HAP-1 (cell line): Measurements from ENCODE around the gene GPR61.

ENCODE experiments used
- DNase-seq, 2 experiments: peaks; one replicate each; pipeline ENCODE4 v3.0.0-alpha.2; 2016 to 2020; ENCODE audit warnings: low spot score in 2 of 2
- H3K27me3 ChIP-seq: fragments of 250-450 bp; sonication (Bioruptor Pico); 2 replicates; pipeline ENCODE4 v1.5.1; 2020; ENCODE audit warnings: low read depth, mild to moderate bottlenecking, moderate library complexity
- H3K36me3 ChIP-seq: fragments of 250-450 bp; sonication (Bioruptor Pico); replicated peaks from 2 replicates; pipeline ENCODE4 v1.5.1; 2020; ENCODE audit warnings: mild to moderate bottlenecking
- H3K4me1 ChIP-seq: fragments of 250-450 bp; sonication (Bioruptor Pico); 2 replicates; pipeline ENCODE4 v1.5.1; 2020; ENCODE audit warnings: mild to moderate bottlenecking
- H3K4me3 ChIP-seq: fragments of 250-450 bp; sonication (Bioruptor Pico); 2 replicates; pipeline ENCODE4 v1.5.1; 2020; ENCODE audit warnings: mild to moderate bottlenecking, moderate library complexity
- H3K9me3 ChIP-seq: fragments of 250-450 bp; sonication (Bioruptor Pico); 2 replicates; pipeline ENCODE4 v1.5.1; 2020; ENCODE audit warnings: mild to moderate bottlenecking, moderate library complexity
- in situ Hi-C: fragments of 300-500 bp; cut with MboI; formaldehyde crosslinking; loops from 3 replicates; pipeline ENCODE4 v1.14.3; 2020; ENCODE audit warnings: low sequenced_read_pairs, inconsistent platforms, mixed read lengths

GPR61 gene

DNA sequence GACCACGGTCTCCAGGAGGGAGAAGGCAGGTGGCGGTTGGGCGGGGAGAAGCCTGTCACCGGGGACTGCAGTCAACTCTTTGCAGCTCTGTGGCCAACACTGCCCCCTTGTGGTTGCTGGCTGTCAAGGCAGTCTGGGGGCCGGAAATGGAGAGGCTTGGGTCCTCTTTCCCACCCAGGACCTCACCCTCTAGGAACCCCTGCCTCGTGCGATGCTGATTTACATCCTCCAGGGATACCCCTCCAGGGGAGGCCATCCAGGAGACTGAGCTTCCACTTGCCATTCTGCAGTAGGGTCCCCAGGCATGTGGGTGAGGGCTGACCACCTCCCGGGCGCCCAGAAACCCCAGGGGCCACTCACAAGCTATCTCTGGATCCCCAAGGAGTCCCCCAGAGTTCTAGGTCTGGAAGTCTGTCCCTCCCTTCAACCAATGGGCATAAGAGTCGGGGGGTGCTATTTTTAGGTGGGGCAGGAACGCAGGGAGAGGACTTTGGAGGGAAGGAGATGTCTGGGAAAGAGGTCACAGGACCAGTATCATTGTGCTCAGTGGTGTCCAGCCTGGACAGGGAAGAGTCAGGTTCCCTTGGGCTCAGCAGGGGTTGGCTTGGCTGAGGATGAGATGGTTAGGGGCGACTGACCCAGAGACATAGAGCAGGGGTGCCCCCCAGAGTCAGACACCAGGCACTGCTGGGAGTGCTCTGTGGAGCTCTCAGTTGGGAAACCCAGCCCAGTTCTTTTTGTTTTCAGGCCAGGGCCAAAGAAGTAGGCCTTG, 7.1 kb upstream of the GPR61 start:
- peaks cover 8% of the 10 kb centered on the region for H3K4me1 ChIP-seq
- in situ Hi-C loops: loop anchor here (5.0 to 10.0 kb wide), 2 partner anchors 35 to 268 kb away; no protein-coding TSS in a partner anchor
- peak; percentile 63 to 91 for DNase-seq
- no peaks in the 10 kb centered on the region for H3K9me3 ChIP-seq
- H3K4me3 ChIP-seq: peak overlapping the region; percentile 9; the same call in 1 of the 2 replicates
- H3K27me3 ChIP-seq: no peaks in the 10 kb centered on the region
- H3K36me3 ChIP-seq: no peaks in the 10 kb centered on the region

- peaks cover 8% of the 10 kb centered on the region for H3K4me1 ChIP-seq
- H3K27me3 ChIP-seq: no peaks in the 10 kb centered on the region
- H3K4me3 ChIP-seq: no peak overlapping the region
- H3K9me3 ChIP-seq: no peaks in the 10 kb centered on the region
- in situ Hi-C loops: loop anchor here (5.0 to 10.0 kb wide), 2 partner anchors 37 to 270 kb away; no protein-coding TSS in a partner anchor
- no peak for DNase-seq
- no peaks in the 10 kb centered on the region for H3K36me3 ChIP-seq
These were observed 5.3 kb upstream of the GPR61 start for GRCh38 chr1:109534307-109534858.

- Histone ChIP-seq H3K36me3 (no peaks in the 10 kb centered on the region), H3K9me3 (no peaks in the 10 kb centered on the region), H3K27me3 (no peaks in the 10 kb centered on the region), H3K4me3 (no peak overlapping the region), H3K4me1 (peaks cover 8% of the 10 kb centered on the region)
- DNase-seq: no peak
- in situ Hi-C loops: loop anchor here (10.0 kb wide), 1 partner anchor 271 kb away; no protein-coding TSS in a partner anchor
These were observed 4.2 kb upstream of the GPR61 start for GRCh38 chr1:109535481-109535880.

GRCh38 chr1:109535971-109536491, 3.6 kb upstream of the GPR61 start:
- DNase-seq: no peak

GRCh38 chr1:109537450-109538178, 2.1 kb upstream of the GPR61 start:
- Histone ChIP-seq H3K36me3 (no peaks in the 10 kb centered on the region), H3K4me1 (peaks cover under 1% of the 10 kb centered on the region), H3K9me3 (no peaks in the 10 kb centered on the region), H3K27me3 (no peaks in the 10 kb centered on the region; the same call in 1 of the 2 replicates), H3K4me3 (no peak overlapping the region)
- DNase-seq: no peak
- in situ Hi-C loops: loop anchor here (10.0 kb wide), 1 partner anchor 273 kb away; no protein-coding TSS in a partner anchor

More at GRCh38 chr1:109535971-109536491, 3.6 kb upstream of the GPR61 start:
- no peaks in the 10 kb centered on the region for H3K36me3 ChIP-seq
- no peaks in the 10 kb centered on the region for H3K9me3 ChIP-seq
- peaks cover 8% of the 10 kb centered on the region for H3K4me1 ChIP-seq
- no peak overlapping the region for H3K4me3 ChIP-seq
- H3K27me3 ChIP-seq: no peaks in the 10 kb centered on the region; the same call in 1 of the 2 replicates
- in situ Hi-C loops: loop anchor here (10.0 kb wide), 1 partner anchor 271 kb away; no protein-coding TSS in a partner anchor

- no peak overlapping the region for H3K4me3 ChIP-seq
- no peaks in the 10 kb centered on the region; the same call in 1 of the 2 replicates for H3K27me3 ChIP-seq
- DNase-seq: no peak
- H3K4me1 ChIP-seq: no peaks in the 10 kb centered on the region
- in situ Hi-C loops: loop anchor here (10.0 kb wide), 1 partner anchor 274 kb away; no protein-coding TSS in a partner anchor
- H3K9me3 ChIP-seq: no peaks in the 10 kb centered on the region
- H3K36me3 ChIP-seq: no peaks in the 10 kb centered on the region
These were observed 681 bp upstream of the GPR61 start for GRCh38 chr1:109538827-109539555.

- in situ Hi-C loops: loop anchor here (10.0 kb wide), 1 partner anchor 444 kb away; the partner anchor contains the start of gene AHCYL1
- H3K4me1 ChIP-seq: no peaks in the 10 kb centered on the region
- H3K27me3 ChIP-seq: no peaks in the 10 kb centered on the region; the same call in 1 of the 2 replicates
- H3K36me3 ChIP-seq: no peaks in the 10 kb centered on the region
- H3K4me3 ChIP-seq: no peak overlapping the region
- DNase-seq: no peak
- H3K9me3 ChIP-seq: no peaks in the 10 kb centered on the region
These were observed 1.4 kb downstream of the GPR61 start for GRCh38 chr1:109541102-109541501.

- Histone ChIP-seq H3K36me3 (no peaks in the 10 kb centered on the region), H3K4me3 (no peak overlapping the region), H3K4me1 (no peaks in the 10 kb centered on the region; the same call in 1 of the 2 replicates), H3K27me3 (no peaks in the 10 kb centered on the region; the same call in 1 of the 2 replicates), H3K9me3 (no peaks in the 10 kb centered on the region; the same call in 1 of the 2 replicates)
- no peak for DNase-seq
- in situ Hi-C loops: loop anchor here (10.0 kb wide), 1 partner anchor 442 kb away; the partner anchor contains the start of gene AHCYL1
These were observed 3.0 kb downstream of the GPR61 start for GRCh38 chr1:109542657-109543056.

- DNase-seq: no peak
- Histone ChIP-seq H3K27me3 (no peaks in the 10 kb centered on the region; the same call in 1 of the 2 replicates), H3K4me3 (no peak overlapping the region), H3K9me3 (no peaks in the 10 kb centered on the region; the same call in 1 of the 2 replicates), H3K4me1 (no peaks in the 10 kb centered on the region; the same call in 1 of the 2 replicates), H3K36me3 (no peaks in the 10 kb centered on the region)
- in situ Hi-C loops: loop anchor here (10.0 kb wide), 1 partner anchor 441 kb away; the partner anchor contains the start of gene AHCYL1
These were observed 3.8 kb downstream of the GPR61 start for GRCh38 chr1:109543283-109543987.

DNA sequence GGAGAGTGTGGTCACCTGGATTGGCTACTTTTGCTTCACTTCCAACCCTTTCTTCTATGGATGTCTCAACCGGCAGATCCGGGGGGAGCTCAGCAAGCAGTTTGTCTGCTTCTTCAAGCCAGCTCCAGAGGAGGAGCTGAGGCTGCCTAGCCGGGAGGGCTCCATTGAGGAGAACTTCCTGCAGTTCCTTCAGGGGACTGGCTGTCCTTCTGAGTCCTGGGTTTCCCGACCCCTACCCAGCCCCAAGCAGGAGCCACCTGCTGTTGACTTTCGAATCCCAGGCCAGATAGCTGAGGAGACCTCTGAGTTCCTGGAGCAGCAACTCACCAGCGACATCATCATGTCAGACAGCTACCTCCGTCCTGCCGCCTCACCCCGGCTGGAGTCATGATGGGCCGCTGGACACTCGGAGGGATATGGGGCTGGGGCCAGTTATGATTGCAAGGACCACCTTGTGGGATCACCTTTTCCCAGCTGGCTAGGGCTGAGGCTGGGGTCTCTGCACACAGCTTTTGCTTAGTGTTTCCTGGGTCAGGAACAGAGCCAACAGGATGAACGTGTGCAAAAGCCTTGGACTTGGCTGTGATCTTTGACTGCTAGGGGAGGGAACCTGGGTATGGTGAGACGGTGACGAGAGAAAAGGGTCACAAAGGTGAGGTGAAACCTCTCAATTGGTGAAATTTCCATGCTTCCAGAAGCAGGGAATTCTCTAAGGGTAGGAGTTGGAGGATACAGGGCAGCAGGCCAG, 4.5 kb downstream of the GPR61 start:
- no peaks in the 10 kb centered on the region; the same call in 1 of the 2 replicates for H3K9me3 ChIP-seq
- DNase-seq: no peak
- H3K4me1 ChIP-seq: no peaks in the 10 kb centered on the region; the same call in 1 of the 2 replicates
- no peaks in the 10 kb centered on the region for H3K36me3 ChIP-seq
- no peaks in the 10 kb centered on the region; the same call in 1 of the 2 replicates for H3K27me3 ChIP-seq
- no peak overlapping the region for H3K4me3 ChIP-seq
- in situ Hi-C loops: loop anchor here (10.0 kb wide), 1 partner anchor 441 kb away; the partner anchor contains the start of gene AHCYL1

GRCh38 chr1:109546311-109547109, 6.8 kb downstream of the GPR61 start:
- in situ Hi-C loops: loop anchor here (5.0 to 10.0 kb wide), 3 partner anchors 81 to 438 kb away; partner anchors contain the start of gene AHCYL1
- no peaks in the 10 kb centered on the region for H3K27me3 ChIP-seq
- H3K4me3 ChIP-seq: peak overlapping the region; percentile 90
- H3K9me3 ChIP-seq: no peaks in the 10 kb centered on the region; the same call in 1 of the 2 replicates
- H3K36me3 ChIP-seq: no peaks in the 10 kb centered on the region
- peak; percentile 88 to 95 for DNase-seq
- H3K4me1 ChIP-seq: peaks cover 7% of the 10 kb centered on the region
